ENCODE results near the gene LNPK. TPM values are rescaled to one million over a fixed set of nuclear protein-coding genes. Genes with fewer than 3 reads are reported as not detected.

LNPK gene
- total RNA-seq = 10 to 100 TPM; 13.5 to 25.5 TPM

DNA sequence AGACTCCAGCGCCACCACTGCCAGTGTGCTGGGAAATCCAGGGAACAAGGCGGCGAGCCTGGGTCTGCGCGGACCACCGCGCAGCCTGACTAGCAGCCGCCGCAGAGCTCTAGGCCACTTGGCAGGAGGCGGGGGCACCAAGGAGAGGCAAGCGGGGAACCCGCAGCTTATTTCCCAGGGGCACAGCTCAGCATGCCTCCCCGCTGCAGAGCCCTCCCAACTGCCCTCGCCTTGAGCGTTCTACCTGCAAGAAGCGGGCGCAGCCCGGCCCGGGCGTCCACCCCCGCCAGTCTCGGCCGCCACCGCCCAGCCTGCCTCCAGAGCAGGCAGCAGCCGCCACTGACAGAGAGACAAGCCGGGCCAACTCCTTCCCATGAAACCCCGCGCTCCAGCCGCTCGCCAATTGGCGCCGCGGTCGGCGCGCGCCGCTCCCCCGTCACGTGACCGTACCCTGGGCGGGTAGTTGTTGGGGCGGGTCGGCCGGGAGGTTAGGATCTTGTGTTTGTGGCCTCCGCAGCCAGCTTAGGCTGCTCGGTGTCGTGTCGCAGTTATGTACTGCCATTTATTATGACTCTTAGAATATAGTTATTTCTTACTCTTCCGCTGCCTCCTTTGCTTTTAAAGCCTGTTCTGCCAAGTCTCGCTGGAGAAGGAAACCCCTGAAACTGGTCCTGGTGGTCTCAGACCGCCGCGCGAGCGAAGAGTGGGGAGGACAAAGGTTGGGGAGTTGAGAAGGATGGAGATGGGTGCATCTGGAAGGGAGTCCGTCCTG, at the start of gene LNPK:
LNPK (minus strand) TSS at position 352 of the 772 bp plus-strand sequence. CDS start 6,683 bp downstream, outside the sequence.
- Histone ChIP-seq H3K27me3 (replicated peaks; ENCODE audit: insufficient read depth) (no peaks in the 10 kb centered on the region), H3K36me3 (no peaks in the 10 kb centered on the region), H3K4me3 (peak within 1 kb of the TSS; percentile 81), H3K27ac (peak within 1 kb of the TSS; percentile 78 to 86), H3K9me3 (no peaks in the 10 kb centered on the region), H3K4me1 (ENCODE audit: control insufficient read depth in 1 of 2, low read depth in 2 of 2) (peaks cover 9 to 13% of the 10 kb centered on the region in 2 donors)
- peak; percentile 86 for ATAC-seq (ENCODE audit: insufficient number of reproducible peaks, low FRiP score, low read depth)
- peak; percentile 73 for DNase-seq (ENCODE audit: low spot score)
- TF ChIP-seq, protein P1, sequence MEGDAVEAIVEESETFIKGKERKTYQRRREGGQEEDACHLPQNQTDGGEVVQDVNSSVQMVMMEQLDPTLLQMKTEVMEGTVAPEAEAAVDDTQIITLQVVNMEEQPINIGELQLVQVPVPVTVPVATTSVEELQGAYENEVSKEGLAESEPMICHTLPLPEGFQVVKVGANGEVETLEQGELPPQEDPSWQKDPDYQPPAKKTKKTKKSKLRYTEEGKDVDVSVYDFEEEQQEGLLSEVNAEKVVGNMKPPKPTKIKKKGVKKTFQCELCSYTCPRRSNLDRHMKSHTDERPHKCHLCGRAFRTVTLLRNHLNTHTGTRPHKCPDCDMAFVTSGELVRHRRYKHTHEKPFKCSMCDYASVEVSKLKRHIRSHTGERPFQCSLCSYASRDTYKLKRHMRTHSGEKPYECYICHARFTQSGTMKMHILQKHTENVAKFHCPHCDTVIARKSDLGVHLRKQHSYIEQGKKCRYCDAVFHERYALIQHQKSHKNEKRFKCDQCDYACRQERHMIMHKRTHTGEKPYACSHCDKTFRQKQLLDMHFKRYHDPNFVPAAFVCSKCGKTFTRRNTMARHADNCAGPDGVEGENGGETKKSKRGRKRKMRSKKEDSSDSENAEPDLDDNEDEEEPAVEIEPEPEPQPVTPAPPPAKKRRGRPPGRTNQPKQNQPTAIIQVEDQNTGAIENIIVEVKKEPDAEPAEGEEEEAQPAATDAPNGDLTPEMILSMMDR (IDR thresholded peaks at IDR 0.05) = no peak

- H3K36me3 ChIP-seq = no peaks in the 10 kb centered on the region
- H3K4me1 ChIP-seq (ENCODE audit: control insufficient read depth in 1 of 2, low read depth in 2 of 2) = no peaks in the 10 kb centered on the region
- H3K27ac ChIP-seq = no peak overlapping the region
- no peak overlapping the region for H3K4me3 ChIP-seq
- H3K27me3 ChIP-seq (replicated peaks; ENCODE audit: insufficient read depth) = no peaks in the 10 kb centered on the region
- ATAC-seq (ENCODE audit: insufficient number of reproducible peaks, low FRiP score, low read depth) = no peak
- H3K9me3 ChIP-seq = no peaks in the 10 kb centered on the region
- TF ChIP-seq, protein P1 (IDR thresholded peaks at IDR 0.05) = no peak
- no peak for DNase-seq (ENCODE audit: low spot score)
Measured at GRCh38 chr2:176039375-176039774, 37.3 kb upstream of the LNPK start.

DNA sequence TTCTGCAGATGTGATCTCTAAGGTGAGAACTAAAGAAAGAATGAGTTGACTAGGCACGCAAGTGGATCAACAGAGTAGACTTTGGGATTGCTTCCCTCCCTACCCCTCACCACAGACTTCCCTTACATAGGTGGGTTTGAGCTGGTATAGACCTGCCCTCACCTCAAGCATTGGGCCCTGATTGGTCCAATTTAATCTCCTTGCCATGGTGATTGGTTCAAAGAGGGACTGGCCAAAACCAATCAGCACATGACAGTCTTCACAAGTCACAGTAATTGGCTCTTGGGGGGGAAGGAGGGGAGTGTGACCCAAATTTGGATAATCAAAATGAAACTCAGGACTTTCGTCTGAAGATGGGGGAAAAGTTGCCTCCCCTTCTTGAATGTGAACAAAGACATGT, 36.6 kb upstream of the LNPK start:
- H3K36me3 ChIP-seq = no peaks in the 10 kb centered on the region
- DNase-seq (ENCODE audit: low spot score) = no peak
- no peaks in the 10 kb centered on the region for H3K27me3 ChIP-seq (replicated peaks; ENCODE audit: insufficient read depth)
- ATAC-seq (ENCODE audit: insufficient number of reproducible peaks, low FRiP score, low read depth) = no peak
- H3K4me1 ChIP-seq (ENCODE audit: control insufficient read depth in 1 of 2, low read depth in 2 of 2) = no peaks in the 10 kb centered on the region
- no peak overlapping the region for H3K4me3 ChIP-seq
- H3K9me3 ChIP-seq = no peaks in the 10 kb centered on the region
- H3K27ac ChIP-seq = no peak overlapping the region
- TF ChIP-seq, protein P1 (IDR thresholded peaks at IDR 0.05) = no peak

DNA sequence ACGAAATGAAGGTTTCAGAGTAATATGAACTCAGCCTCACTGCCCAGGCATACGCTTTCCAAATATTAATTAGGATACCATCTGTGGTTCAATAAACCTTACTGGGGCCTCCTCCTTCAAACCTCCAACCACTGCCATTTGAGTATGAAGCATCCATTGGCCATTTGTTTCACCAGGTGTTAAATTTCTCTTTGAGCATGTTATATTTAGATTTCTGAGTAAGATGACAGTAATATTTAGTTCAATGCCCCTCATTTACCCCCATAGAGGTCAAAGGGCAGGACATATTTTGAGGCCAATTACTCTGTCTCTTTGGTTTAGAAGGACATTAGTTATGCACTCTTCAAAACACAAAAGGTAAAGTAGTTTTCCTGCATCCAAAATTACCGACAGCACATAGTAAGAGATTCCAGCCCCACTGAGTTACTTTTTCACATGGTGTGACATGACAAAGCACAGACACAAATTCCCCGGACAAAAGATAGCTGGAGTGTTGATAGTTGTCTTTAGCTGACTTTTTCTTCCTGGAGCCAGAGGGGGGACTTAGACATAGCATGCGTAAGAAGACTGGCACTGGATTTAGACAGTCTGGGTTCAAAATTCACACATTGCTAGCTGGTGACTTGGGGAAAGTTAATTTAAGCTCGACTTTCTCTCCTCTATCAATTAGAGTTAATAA, 33.1 kb upstream of the LNPK start:
- no peak overlapping the region for H3K4me3 ChIP-seq
- no peaks in the 10 kb centered on the region for H3K9me3 ChIP-seq
- ATAC-seq (ENCODE audit: insufficient number of reproducible peaks, low FRiP score, low read depth) (no peak), DNase-seq (ENCODE audit: low spot score) (no peak)
- H3K27me3 ChIP-seq (replicated peaks; ENCODE audit: insufficient read depth) = no peaks in the 10 kb centered on the region
- TF ChIP-seq, protein P1 (IDR thresholded peaks at IDR 0.05) = no peak
- H3K4me1 ChIP-seq (ENCODE audit: control insufficient read depth in 1 of 2, low read depth in 2 of 2) = no peaks in the 10 kb centered on the region
- H3K36me3 ChIP-seq = no peaks in the 10 kb centered on the region
- no peak overlapping the region for H3K27ac ChIP-seq

GRCh38 chr2:176027806-176028205, 25.7 kb upstream of the LNPK start:
- Histone ChIP-seq H3K9me3 (no peaks in the 10 kb centered on the region), H3K27me3 (replicated peaks; ENCODE audit: insufficient read depth) (no peaks in the 10 kb centered on the region), H3K4me3 (no peak overlapping the region), H3K36me3 (no peaks in the 10 kb centered on the region), H3K4me1 (ENCODE audit: control insufficient read depth in 1 of 2, low read depth in 2 of 2) (no peaks in the 10 kb centered on the region), H3K27ac (no peak overlapping the region)
- TF ChIP-seq, protein P1 (IDR thresholded peaks at IDR 0.05) = no peak
- ATAC-seq (ENCODE audit: insufficient number of reproducible peaks, low FRiP score, low read depth) = no peak
- DNase-seq (ENCODE audit: low spot score) = no peak

All from thoracic aorta (tissue), 2 donors.